ENCODE data around the gene FBXW2.
"Not testable (repeated sequence)": the region's sequence is repeated elsewhere in the genome, so short reads cannot be mapped to it uniquely, and the experiment has no call there.

The FBXW2 gene

DNA sequence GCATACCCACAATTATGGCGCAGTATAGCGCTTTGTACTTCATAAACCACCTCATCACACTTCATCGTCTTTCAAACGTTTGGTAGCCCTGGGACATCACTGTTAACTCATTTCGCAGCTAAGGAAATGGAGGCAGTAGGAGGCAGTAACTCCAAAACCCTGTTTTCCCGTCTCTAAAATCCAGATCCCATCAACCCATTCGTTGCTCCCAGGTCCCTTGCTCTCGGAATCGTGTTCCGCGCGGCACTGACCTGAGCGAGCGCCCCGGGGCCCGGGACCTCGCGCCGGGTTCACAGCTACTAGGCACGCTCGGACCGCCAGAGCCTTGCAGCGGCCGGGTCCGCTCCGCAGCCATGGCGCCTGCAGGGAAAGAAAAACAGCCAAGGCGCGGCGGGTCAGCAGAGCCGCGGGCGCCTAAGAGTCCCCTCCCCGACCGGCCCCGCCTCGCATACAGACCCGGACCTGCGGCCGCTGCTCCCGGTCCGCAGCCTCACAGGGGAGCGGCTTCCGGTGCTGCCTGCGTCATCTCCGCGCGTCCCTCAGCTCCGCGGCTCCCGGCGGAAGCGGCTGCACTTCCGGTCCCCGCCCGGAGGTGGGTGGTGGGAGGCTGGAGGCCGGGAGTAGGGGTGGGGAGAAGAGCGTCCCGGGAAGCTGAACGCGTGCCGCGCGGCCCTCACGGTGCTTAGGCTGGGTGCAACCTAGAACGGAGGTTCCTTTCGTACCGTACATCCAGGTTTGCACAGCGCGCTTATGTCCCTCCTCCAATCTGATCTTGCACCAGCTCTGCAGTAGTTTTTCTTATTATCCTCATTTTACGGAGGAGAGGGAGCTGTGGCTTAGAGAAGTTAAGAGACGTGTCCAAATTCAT lies at the start of gene FBXW2:
FBXW2 (minus strand) TSS at position 519 of the 868 bp plus-strand sequence. CDS start 5,158 bp downstream, outside the sequence.
- DNase-seq = peak; percentile 94

DNA sequence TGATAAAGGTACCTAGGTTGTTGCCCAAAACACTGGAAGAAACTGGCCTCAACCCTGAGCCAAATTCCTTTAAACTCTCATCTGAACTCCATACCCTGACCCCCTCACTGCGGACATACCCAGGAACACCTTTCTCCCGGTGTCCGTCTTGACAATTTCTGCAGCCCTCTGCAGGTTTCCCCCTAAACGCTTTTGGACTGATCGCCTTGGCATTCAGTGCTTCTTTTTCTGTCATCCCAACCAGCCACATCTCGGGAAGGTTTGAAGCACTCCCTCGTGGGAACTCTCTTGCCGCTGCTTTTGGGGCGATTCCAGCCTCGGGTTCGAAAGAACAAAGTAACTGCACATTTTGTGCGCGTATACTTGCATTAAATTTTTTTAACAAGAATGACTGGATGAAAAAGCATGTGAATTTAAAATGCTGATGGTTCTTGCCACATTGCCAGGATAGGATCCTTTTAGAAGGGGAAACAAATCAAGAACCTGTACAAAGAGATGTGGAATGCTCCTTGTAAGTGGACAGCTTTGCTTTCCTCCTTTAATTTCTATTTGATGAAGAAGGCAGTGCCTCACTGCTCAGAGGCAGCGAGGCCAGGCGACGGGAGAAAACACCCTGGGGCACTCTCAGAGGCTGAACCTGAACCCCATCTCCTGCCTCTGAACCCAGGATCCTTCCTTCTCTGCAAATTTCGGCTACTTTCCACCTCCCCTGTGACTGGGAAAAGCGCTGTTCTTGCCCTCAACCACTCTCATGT lies 48.9 kb upstream of the FBXW2 start:
- peak; percentile 61 for DNase-seq

GRCh38 chr9:120839146-120839545 lies 45.9 kb upstream of the FBXW2 start:
- no peak for DNase-seq

- no peak for DNase-seq
These were observed 44.7 kb upstream of the FBXW2 start for GRCh38 chr9:120837921-120838320.

- DNase-seq = no peak
These were observed 40.1 kb upstream of the FBXW2 start for GRCh38 chr9:120833325-120833724.

- DNase-seq = no peak
These were observed 39.6 kb upstream of the FBXW2 start for GRCh38 chr9:120832807-120833206.

DNA sequence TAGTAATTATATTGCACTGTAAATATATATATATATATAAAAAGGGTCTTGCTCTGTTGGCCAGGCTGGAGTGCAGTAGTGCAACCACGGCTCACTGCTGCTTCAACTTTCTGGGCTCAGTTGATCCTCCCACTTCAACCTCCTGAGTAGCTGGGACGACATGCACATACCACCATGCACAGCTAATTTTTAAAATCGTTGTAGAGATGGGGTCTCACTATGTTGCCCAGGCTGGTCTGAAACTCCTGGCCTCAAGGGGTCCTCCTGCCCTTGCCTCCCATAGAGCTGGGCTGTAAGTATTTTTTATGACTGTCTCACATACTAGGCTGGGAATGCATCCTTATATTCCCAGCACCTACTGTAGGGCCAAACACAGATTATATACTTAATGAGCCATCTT lies 37.6 kb upstream of the FBXW2 start:
- DNase-seq = no peak

- DNase-seq = no peak
These were observed 36.9 kb upstream of the FBXW2 start for GRCh38 chr9:120830151-120830550.

- DNase-seq = no peak
These were observed 36.4 kb upstream of the FBXW2 start for GRCh38 chr9:120829650-120830049.

DNA sequence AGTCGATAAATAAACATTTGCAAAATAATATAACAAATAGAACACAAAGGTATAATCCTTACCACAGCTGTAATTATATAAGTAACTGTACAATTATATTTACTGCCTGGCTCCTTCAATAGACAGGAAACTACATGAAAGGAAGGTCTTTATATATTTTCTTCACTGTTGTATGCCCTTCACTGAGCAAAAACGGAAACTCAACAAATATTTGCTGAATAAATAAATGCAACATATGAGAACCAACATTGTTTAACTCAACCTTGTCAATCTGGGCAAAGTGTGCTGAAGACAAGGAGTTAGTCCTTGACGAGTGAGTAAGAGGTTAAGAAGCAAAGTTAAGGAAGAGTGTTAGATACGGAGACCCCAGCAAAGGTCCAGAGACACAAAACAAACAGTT lies 26.9 kb upstream of the FBXW2 start:
- no peak for DNase-seq

GRCh38 chr9:120818595-120818994 lies 25.4 kb upstream of the FBXW2 start:
- no peak for DNase-seq

GRCh38 chr9:120815075-120815474 lies 21.9 kb upstream of the FBXW2 start:
- no peak for DNase-seq

DNA sequence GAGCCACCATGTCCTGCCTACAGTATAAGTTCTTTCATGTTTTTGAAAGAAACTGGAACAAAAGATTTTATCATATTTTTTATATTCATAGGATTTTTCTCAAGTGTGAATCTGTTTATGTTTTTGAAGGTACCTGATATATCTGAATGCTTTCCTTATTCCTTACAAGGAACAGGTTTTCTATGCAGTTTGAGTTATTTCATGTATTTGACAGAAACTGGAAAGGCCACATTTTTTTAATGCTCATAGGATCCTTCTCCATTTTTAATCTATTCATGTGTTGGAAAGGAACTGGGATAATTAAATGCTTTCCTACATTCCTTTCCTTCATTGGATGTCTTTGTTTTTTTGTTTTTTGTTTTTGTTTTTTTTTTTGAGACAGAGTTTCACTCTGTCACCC lies 15.7 kb upstream of the FBXW2 start:
- no peak for DNase-seq

- DNase-seq = no peak
These were observed 14.6 kb upstream of the FBXW2 start for GRCh38 chr9:120807607-120808379.

DNA sequence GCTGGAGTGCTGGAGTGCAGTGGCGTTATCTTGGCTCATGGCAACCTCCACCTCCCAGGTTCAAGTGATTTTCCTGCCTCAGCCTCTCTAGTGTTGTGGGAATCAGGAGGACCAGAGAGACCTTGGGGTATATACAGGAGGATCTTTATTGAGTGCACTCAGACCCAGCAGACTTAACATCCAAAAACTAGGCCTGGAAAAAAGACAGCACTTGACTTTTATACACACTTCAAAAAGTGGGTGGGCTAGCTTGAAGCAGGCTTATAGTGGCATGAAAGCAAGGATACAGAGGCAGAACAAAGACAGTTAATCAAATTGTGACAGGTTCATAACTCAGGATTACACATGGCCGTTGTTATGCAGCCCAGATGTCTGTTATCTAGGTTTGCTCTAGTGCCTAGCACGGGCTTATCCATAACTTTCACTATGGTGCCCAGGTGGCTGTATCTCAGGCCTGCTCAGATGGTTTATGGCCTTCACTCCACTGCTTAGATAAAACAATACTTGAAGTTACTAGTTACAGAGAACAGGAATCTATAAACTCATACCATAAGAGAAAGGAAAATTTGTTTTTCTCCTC lies 11.7 kb upstream of the FBXW2 start:
- DNase-seq = not testable (repeated sequence)

GRCh38 chr9:120801441-120801840 lies 8.2 kb upstream of the FBXW2 start:
- no peak for DNase-seq

DNA sequence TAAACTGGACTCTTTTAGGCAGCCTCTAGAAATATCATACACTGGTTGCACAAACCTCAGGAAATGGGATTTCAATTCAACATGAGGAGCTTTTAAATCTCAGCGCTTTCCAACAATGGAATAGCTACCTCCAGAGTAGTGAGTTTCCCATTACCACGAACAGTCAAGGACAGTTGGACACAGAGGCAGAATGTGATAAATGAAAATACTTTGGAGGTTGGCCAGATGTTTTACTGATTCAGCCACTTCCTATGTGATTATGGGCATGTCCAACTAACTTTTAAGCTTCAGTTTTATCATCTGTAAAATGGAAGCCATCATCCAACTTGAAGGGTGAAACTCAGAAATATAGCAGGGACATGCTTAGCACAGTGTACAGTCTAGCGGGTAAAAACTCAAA lies 2.1 kb downstream of the FBXW2 start:
- DNase-seq = no peak

- peak; percentile 1 for DNase-seq
These were observed 5.3 kb downstream of the FBXW2 start for GRCh38 chr9:120787933-120788332.

GRCh38 chr9:120783602-120784047 lies 9.6 kb downstream of the FBXW2 start:
- DNase-seq = no peak

DNA sequence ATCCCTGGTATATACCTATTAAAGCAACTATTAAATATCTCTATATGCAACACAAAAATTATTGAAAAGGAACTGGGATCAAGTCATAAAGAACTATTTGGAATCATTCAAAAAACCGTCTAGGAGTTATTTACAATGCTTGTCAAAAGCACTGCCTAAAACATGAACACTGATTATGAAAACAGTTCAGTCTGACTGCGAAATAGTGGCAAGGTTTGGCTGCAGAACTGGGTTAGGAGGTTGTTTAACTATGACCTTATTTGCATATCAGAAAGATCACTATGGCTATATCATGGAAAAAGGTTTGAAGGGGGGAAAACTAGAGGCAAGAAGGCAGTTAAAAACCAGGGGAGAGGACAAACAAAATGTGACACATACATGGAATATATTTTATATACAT lies 12.0 kb downstream of the FBXW2 start:
- no peak for DNase-seq

GRCh38 chr9:120780367-120780766 lies 12.8 kb downstream of the FBXW2 start:
- DNase-seq = no peak

DNA sequence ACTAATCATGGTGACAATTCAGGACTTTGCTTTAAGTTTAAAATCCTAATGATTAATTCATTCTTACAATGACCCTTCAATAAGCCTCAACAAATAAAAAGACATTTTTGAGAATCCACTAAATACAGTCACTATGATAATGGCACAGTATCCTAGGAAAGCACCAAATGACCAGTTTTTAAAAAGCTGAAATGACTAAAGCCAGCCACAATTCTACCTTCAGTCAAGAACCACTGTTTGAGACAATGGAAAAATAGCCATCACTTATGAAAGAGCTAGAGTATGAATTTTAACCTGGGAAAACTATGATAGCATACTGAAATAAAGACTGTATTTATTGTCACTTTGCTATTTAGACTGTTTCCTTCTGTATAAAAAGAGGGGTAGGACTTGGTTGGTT lies 14.0 kb downstream of the FBXW2 start:
- no peak for DNase-seq

DNA sequence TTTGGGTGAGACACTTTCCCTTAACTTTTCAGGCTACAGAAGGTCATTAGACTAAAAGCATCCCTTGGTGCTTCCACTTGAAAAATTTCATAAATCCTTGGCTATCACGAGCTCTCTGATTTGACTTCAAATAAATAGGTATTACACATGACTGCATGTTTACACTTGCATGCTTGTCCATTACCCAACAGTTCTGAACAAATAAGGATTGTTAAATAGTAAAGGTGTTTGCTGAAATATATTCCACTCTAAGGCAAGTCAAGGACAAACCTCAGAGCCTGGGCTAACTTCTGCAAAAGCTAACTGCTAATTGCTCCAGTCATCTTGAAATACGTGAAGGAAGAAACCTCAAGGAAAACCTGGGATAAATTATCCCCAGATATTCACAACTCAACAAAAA lies 14.5 kb downstream of the FBXW2 start:
- no peak for DNase-seq
